Omental fat pad (tissue), 4 donors: ENCODE measurements around the gene FPR1. TPM values are rescaled to one million over a fixed set of nuclear protein-coding genes. Genes with fewer than 3 reads are reported as not detected.

Experiments
- ATAC-seq: fragments of 150-250 bp; one replicate; pipeline ENCODE4 v1.9.1; 2016; ENCODE audit warnings: mild to moderate bottlenecking, moderate library complexity; ENCODE audit not compliant: low FRiP score
- DNase-seq: peaks from one replicate; pipeline ENCODE4 v3.0.0-alpha.2; 2019; ENCODE audit warnings: low spot score
- CTCF ChIP-seq, 3 donors: fragments of 450-650 bp; IDR thresholded peaks; one replicate each; pipeline ENCODE4 v1.5.1; 2016 to 2017; ENCODE audit warnings: antibody characterized with exemption in 3 of 3, mild to moderate bottlenecking in 3 of 3, moderate library complexity in 2 of 3
- total RNA-seq, 4 donors: library from RNA; depleted of rRNA; stranded (reverse); fragments of >200 nt; gene quantifications; one replicate each; pipeline ENCODE4 v1.1.0, GENCODE V29; 2016

The FPR1 gene
- total RNA-seq, 4 donors from 2014 or later = 15.0 to 77.5 (median 56.5) TPM

- ATAC-seq (no peak), DNase-seq (no peak)
- no peak for TF ChIP-seq CTCF (IDR thresholded peaks at IDR 0.05)
Observed at GRCh38 chr19:51796195-51796679, 44.6 kb upstream of the FPR1 start.

DNA sequence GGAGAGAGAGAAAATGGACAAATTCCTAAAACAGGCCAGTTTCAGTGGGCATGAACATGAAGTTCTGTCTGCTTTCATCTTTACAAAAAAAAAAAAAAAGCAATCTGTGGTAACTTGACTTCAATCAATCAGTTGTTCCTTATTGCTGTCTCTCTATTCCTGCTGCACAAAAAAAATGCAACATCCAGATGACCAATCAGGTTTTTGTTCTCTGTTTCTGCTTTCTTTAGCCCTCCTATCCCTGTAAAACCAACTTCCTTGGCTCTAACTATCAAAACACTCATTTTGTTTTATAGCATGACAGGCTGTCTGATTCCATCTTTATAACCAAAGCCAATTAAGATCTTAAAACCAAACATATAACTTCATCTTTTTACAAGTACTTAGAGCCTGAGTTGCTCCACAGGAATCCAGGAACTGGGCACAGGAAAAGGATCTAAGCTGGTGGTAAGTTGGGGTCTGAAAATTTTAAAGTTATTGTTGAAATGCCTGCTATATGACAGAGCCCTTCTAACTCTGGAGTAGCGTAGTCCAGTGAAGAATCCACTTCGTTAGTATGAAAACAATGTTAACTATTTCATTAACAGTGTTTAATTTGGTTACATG is 43.3 kb upstream of the FPR1 start, which contains the start of gene FPR3:
Gene FPR3, plus strand, starts transcription at position 273 of the 606 bp plus-strand sequence. CDS start 28,592 bp downstream, outside the sequence.
- ATAC-seq (no peak), DNase-seq (no peak)
- TF ChIP-seq CTCF (IDR thresholded peaks at IDR 0.05) = no peak

GRCh38 chr19:51793994-51794393 is 42.3 kb upstream of the FPR1 start:
- no peak for DNase-seq

GRCh38 chr19:51792932-51793331 is 41.3 kb upstream of the FPR1 start:
- DNase-seq (no peak), ATAC-seq (no peak)
- TF ChIP-seq CTCF (IDR thresholded peaks at IDR 0.05) = no peak

More at GRCh38 chr19:51793994-51794393, 42.3 kb upstream of the FPR1 start:
- TF ChIP-seq CTCF (IDR thresholded peaks at IDR 0.05) = no peak
- ATAC-seq = no peak

- DNase-seq (no peak), ATAC-seq (no peak)
- no peak for TF ChIP-seq CTCF (IDR thresholded peaks at IDR 0.05)
Observed at GRCh38 chr19:51789061-51789795, 37.5 kb upstream of the FPR1 start.

DNA sequence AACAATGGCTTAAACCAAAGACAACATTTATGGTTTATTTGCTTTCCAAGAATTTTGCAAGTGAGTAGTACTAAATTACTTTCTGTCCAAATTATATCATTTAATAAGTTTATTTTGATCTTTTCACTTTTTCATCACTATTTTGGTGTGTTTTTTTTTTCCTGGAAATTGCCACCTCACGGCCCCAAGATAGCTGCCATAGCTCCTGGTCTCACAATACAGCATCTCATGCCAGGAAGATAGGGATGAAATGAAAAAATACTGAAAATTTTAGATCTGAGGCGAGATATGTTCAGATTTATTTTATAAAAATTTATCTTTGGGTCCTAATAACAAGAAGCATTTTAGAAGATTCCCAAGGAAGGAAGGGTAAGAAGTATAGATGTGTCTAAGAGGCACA is 36.4 kb upstream of the FPR1 start:
- TF ChIP-seq CTCF (IDR thresholded peaks at IDR 0.05) = no peak
- DNase-seq (no peak), ATAC-seq (no peak)
